HG02610 (cell line): ENCODE measurements around the gene BRAF.
"Not testable (repeated sequence)": the region's sequence is repeated elsewhere in the genome, so short reads cannot be mapped to it uniquely, and the experiment has no call there.

ENCODE experiments used
- ATAC-seq: cut with Tn5 transposase; IDR thresholded peaks from one replicate; pipeline ENCODE4 v1.9.1; 2021; ENCODE audit warnings: mild to moderate bottlenecking, moderate library complexity; ENCODE audit not compliant: unreplicated experiment

Gene BRAF

GRCh38 chr7:140920745-140921144 lies 4.0 kb downstream of the BRAF start:
- ATAC-seq = no peak

- no peak for ATAC-seq
Observed at GRCh38 chr7:140918236-140918635, 6.5 kb downstream of the BRAF start.

GRCh38 chr7:140917258-140917657 lies 7.5 kb downstream of the BRAF start:
- ATAC-seq = no peak

DNA sequence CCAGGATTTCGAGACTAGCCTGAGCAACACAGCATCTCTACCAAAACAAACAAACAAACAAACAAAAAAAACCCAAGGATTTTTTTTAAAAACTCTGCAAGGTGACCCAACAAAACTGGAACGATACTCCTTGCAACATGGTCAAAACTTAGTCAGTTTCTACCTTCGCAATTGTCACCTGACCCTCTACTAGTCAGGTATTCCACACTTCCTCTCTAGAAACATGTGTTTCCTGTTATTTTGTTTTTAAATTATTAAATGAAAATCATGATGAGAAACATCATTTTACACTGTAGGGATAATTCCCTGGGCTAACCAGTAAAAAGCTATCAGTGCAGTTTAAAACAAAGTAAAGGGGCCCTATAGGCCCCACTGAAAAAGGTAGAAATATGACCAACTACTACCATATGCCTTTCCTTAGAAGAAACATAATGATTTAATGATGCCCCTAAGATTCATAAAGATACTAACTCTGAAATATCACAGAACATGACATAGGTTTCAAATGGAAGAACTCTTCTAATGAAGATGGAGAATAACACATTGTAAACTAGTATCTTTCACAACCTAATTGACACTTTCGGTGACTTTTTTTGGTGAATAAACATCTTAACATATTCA lies 8.7 kb downstream of the BRAF start:
- ATAC-seq = no peak

- no peak for ATAC-seq
Observed at GRCh38 chr7:140914083-140914482, 10.6 kb downstream of the BRAF start.

- ATAC-seq = not testable (repeated sequence)
Observed at GRCh38 chr7:140913596-140913928, 11.2 kb downstream of the BRAF start.

DNA sequence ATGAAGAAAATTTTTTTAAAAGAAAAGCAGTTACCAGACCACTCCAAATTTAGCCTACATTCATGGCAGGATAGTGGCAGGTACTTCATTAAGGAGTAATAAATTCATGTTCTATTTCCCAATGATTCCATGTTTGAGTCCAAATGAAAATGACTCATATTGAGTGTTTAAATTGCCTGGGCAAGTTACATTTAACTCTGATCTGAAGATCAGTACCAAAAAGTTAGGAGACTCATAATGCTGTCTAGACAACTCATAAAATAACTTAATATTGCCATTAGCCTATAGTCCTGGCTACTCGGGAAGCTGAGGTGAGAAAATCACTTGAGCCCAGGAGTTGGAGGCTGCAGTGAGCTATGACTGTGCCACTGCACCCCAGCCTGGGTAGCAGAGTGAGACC lies 13.0 kb downstream of the BRAF start:
- ATAC-seq = no peak

DNA sequence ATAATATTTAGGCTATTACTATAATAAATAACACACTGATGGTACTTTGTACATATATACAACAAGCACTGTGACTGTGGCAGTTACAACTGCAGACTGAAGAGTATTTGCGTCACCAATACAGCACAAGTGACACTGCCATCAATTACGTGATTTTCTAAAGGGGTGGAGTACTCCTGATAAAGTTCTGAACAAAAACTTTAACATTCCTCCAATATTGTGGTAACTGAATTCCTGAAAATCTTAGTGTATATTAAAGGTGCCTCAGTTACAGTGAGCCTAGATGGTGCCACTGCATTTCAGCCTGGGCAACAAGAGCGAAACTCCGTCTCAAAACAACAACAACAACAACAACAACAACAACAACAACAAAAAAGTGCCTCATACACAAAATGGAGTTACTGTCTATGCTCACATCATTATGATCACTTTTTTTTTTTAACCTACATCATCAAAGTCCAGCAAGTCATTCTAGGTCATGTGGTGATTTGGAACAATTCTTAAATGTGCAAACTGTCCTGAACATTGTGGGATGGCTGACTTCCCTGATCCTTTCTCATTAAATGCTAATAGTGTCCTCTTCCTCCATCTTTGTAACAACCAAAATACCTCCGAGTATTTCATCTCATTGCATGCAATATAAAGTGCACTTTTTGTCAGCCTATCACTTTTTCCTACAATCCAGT lies 15.1 kb downstream of the BRAF start:
- ATAC-seq = no peak

- no peak for ATAC-seq
Observed at GRCh38 chr7:140908361-140908760, 16.4 kb downstream of the BRAF start.

- no peak for ATAC-seq
Observed at GRCh38 chr7:140903741-140904480, 20.8 kb downstream of the BRAF start.

- peak; percentile 71 for ATAC-seq
Observed at GRCh38 chr7:140902303-140902953, 22.3 kb downstream of the BRAF start.

- ATAC-seq = no peak
Observed at GRCh38 chr7:140901941-140902302, 22.8 kb downstream of the BRAF start.

DNA sequence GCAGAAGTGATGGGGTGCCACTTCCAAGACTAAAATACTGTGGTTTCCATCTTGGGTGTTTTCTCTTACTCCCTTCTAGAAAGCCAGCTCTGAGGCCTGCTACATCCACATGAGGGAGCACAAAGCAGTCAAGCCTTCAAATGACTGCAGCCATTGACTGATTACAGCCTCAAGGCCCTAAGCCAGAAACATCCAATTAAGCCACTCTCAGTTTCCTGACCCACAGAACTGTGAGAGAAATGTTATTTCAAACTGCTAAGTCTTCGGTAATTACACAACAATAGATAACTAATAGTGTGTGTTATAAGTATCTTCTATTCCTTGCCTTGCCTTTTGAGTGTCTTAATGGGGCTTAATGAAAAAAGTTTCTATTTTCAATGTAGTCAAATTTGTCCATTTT lies 24.8 kb downstream of the BRAF start:
- ATAC-seq = no peak

GRCh38 chr7:140898786-140899536 lies 25.8 kb downstream of the BRAF start:
- no peak for ATAC-seq

- ATAC-seq = no peak
Observed at GRCh38 chr7:140896996-140897395, 27.7 kb downstream of the BRAF start.

DNA sequence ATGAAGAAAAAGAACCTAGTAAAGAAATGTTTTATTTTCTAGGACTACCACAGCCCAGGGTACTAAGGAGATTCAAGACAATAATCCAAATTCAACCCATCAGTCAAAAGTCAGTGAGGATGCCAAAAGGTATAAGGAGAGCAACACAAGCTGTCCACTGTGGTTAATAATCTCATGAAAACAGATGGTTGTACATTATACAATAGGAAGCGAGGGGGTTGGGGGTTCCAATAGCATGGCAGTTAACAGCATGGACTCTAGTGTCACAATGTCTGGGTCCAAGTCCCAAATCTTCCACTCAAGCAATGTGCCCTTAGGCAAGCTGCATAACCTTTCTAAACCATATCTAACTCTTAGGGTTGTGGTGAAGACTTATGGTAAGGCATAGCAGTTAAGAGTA lies 35.1 kb downstream of the BRAF start:
- no peak for ATAC-seq

DNA sequence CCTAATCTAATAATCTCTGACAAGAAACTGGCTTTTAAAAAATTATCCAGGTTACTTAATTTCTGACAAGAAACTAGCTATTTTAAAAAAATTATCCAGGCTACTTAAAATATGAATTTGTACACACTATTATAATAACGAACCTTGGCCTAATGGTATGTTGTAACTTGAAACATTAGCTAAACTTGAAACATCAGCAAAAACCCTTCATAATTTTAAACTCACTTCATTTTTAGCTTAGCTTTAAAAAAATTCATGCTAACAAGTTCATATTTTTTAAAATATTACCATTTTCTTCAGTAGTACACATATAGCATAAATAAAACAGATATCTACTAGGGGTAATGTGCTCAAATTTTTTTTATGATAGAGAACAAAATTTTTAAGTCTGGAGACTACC lies 35.6 kb downstream of the BRAF start:
- ATAC-seq = no peak

- no peak for ATAC-seq
Observed at GRCh38 chr7:140888087-140888486, 36.6 kb downstream of the BRAF start.

GRCh38 chr7:140885735-140886334 lies 38.9 kb downstream of the BRAF start:
- no peak for ATAC-seq

DNA sequence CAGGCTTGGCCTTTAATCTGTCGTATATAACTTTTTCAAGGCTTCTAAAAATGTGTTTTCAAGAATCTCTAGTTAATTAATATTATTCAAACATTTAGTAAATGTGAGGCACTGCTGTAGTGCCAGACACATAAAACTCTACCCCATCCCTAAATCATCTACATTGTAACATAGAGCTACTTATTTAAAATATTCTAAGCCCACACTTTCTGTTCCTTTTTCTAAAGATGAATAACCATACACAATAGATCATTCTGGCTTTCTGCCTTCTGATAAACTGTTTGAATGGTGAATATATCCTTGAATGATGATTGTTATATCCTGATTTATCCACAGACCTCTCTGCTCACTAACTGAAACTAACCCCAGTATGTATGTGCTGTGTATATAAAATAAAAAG lies 41.4 kb downstream of the BRAF start:
- no peak for ATAC-seq

GRCh38 chr7:140882834-140883233 lies 41.9 kb downstream of the BRAF start:
- ATAC-seq = not testable (repeated sequence)
